ENCODE measurements around the gene DENND1C. TPM values are rescaled to one million over a fixed set of nuclear protein-coding genes. Genes with fewer than 3 reads are reported as not detected.
"Not testable (repeated sequence)": the region's sequence is repeated elsewhere in the genome, so short reads cannot be mapped to it uniquely, and the experiment has no call there.

DENND1C gene
- total RNA-seq, 4 donors from 2014 or later: 0.27 to 1.2 (median 0.29) TPM; not detected in 1

- Histone ChIP-seq H3K4me3 (no peak within 1 kb of the TSS), H3K36me3 (no peaks in the 10 kb centered on the region), H3K9me3 (no peaks in the 10 kb centered on the region), H3K4me1 (no peaks in the 10 kb centered on the region), H3K27ac (no peak within 1 kb of the TSS), H3K27me3 (no peaks in the 10 kb centered on the region)
- in situ Hi-C loops (cut with MboI; ENCODE audit: low sequenced_read_pairs in 4 of 4): no loop called here
- TF ChIP-seq POLR2A (IDR thresholded peaks at IDR 0.05): no peak
- TF ChIP-seq, protein P1, sequence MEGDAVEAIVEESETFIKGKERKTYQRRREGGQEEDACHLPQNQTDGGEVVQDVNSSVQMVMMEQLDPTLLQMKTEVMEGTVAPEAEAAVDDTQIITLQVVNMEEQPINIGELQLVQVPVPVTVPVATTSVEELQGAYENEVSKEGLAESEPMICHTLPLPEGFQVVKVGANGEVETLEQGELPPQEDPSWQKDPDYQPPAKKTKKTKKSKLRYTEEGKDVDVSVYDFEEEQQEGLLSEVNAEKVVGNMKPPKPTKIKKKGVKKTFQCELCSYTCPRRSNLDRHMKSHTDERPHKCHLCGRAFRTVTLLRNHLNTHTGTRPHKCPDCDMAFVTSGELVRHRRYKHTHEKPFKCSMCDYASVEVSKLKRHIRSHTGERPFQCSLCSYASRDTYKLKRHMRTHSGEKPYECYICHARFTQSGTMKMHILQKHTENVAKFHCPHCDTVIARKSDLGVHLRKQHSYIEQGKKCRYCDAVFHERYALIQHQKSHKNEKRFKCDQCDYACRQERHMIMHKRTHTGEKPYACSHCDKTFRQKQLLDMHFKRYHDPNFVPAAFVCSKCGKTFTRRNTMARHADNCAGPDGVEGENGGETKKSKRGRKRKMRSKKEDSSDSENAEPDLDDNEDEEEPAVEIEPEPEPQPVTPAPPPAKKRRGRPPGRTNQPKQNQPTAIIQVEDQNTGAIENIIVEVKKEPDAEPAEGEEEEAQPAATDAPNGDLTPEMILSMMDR (IDR thresholded peaks at IDR 0.05 in 4 of 5, conservative IDR thresholded peaks at IDR 0.05 in 1 of 5): no peak
- intact Hi-C loops (cut with DNase I; ENCODE audit: low total_unique reads): no loop called here
- DNase-seq (no peak), ATAC-seq (no peak)
These were observed 47.9 kb downstream of the DENND1C start, which contains the start of gene SLC25A41 for GRCh38 chr19:6433663-6434062. TSS of gene SLC25A41 (minus strand) at chr19:6433763. CDS start at chr19:6433693, 70 bp downstream.

DNA sequence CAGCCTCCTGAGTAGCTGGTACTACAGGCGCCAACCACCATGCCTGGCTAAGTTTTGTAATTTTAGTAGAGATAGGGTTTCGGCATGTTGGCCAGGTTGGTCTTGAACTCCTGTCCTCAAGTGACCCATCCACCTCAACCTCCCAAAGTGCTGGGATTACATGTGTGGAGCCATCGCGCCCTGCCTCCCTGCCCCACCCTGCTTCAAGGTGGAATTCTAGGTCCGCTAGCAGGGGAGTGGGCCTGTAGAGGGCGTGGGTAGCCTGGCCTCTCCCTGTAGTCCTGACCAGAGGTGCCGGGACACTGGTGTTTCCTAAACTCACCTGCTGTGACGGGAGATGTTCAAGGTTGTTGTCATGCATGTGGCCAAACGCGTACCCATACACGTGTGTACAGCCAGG, 48.4 kb downstream of the DENND1C start:
- DNase-seq: no peak
- H3K4me1 ChIP-seq: no peaks in the 10 kb centered on the region
- H3K4me3 ChIP-seq: no peak overlapping the region
- H3K36me3 ChIP-seq: no peaks in the 10 kb centered on the region
- H3K27ac ChIP-seq: no peak overlapping the region
- intact Hi-C loops (cut with DNase I; ENCODE audit: low total_unique reads) (no loop called here), in situ Hi-C loops (cut with MboI; ENCODE audit: low sequenced_read_pairs in 4 of 4) (no loop called here)
- no peaks in the 10 kb centered on the region for H3K27me3 ChIP-seq
- no peak for TF ChIP-seq POLR2A (IDR thresholded peaks at IDR 0.05)
- TF ChIP-seq, protein P1 (IDR thresholded peaks at IDR 0.05 in 4 of 5, conservative IDR thresholded peaks at IDR 0.05 in 1 of 5): no peak
- no peak for ATAC-seq
- H3K9me3 ChIP-seq: no peaks in the 10 kb centered on the region

GRCh38 chr19:6431891-6432290, 49.7 kb downstream of the DENND1C start:
- intact Hi-C loops (cut with DNase I; ENCODE audit: low total_unique reads) (no loop called here), in situ Hi-C loops (cut with MboI; ENCODE audit: low sequenced_read_pairs in 4 of 4) (no loop called here)
- TF ChIP-seq, protein P1 (IDR thresholded peaks at IDR 0.05 in 4 of 5, conservative IDR thresholded peaks at IDR 0.05 in 1 of 5): no peak
- no peak for TF ChIP-seq POLR2A (IDR thresholded peaks at IDR 0.05)
- DNase-seq: no peak
- Histone ChIP-seq H3K27me3 (no peaks in the 10 kb centered on the region), H3K9me3 (no peaks in the 10 kb centered on the region), H3K4me1 (no peaks in the 10 kb centered on the region), H3K36me3 (no peaks in the 10 kb centered on the region), H3K4me3 (no peak overlapping the region), H3K27ac (no peak overlapping the region)
- ATAC-seq: no peak

GRCh38 chr19:6429419-6430221, 52.0 kb downstream of the DENND1C start:
- intact Hi-C loops (cut with DNase I; ENCODE audit: low total_unique reads) (loop anchor here (10.0 kb wide), 1 partner anchor 215 kb away; no protein-coding TSS in a partner anchor), in situ Hi-C loops (cut with MboI; ENCODE audit: low sequenced_read_pairs in 4 of 4) (no loop called here)
- Histone ChIP-seq H3K27me3 (no peaks in the 10 kb centered on the region), H3K27ac (no peak overlapping the region), H3K36me3 (no peaks in the 10 kb centered on the region), H3K4me1 (peaks cover 4% of the 10 kb centered on the region in 2 donors), H3K9me3 (no peaks in the 10 kb centered on the region), H3K4me3 (no peak overlapping the region)
- ATAC-seq: no peak
- no peak for DNase-seq
- no peak for TF ChIP-seq POLR2A (IDR thresholded peaks at IDR 0.05)
- TF ChIP-seq, protein P1 (IDR thresholded peaks at IDR 0.05 in 4 of 5, conservative IDR thresholded peaks at IDR 0.05 in 1 of 5): no peak

DNA sequence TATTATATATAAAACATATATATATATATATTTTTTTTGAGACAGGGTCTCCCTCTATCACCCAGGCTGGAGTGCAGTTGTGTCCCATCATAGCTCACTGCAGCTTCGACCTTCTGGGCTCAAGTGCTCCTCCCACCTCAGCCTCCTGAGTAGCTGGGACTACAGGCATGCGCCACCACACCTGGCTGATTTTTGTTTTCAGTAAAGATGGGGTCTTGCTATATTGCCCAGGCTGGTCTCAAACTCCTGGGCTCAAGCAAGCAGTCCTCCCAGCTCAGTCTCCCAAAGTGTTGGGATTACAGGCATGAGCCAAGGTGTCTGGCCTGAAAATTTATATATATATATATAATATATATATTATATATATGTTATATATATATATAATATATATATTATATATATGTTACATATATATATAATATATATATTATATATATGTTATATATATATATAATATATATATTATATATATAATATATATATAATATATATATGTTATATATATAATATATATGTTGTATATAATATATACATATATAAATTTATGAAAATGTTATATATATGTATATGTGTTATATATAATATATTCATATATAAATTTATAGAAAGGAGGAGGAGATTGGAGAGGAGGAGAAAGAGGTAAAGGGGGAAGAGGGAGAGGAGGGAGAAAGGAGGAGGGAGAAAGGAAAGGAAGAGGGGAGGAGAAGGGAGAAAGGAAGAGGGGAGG, 52.7 kb downstream of the DENND1C start:
- H3K4me1 ChIP-seq; in situ Hi-C loops (cut with MboI; ENCODE audit: low sequenced_read_pairs in 4 of 4): not testable (repeated sequence)
- intact Hi-C loops (cut with DNase I; ENCODE audit: low total_unique reads): loop anchor here (10.0 kb wide), 1 partner anchor 214 kb away; no protein-coding TSS in a partner anchor

More for the DNA sequence above, 52.7 kb downstream of the DENND1C start:
- not testable (repeated sequence) for H3K27ac ChIP-seq, ATAC-seq, H3K36me3 ChIP-seq, H3K27me3 ChIP-seq, H3K9me3 ChIP-seq, H3K4me3 ChIP-seq, DNase-seq

Measured in gastrocnemius medialis (tissue), 4 donors.